WTC11 (cell line): ENCODE results near the gene ARMH2. TPM values are rescaled to one million over a fixed set of nuclear protein-coding genes. Genes with fewer than 3 reads are reported as not detected.

Source experiments
- ATAC-seq: fragments of 200-7000 bp; cut with Tn5 transposase; 2 replicates; pipeline ENCODE4 v1.10.0; 2021; ENCODE audit warnings: mild to moderate bottlenecking, moderate library complexity
- CTCF ChIA-PET: fragments of 300-600 bp; sonication (Branson Sonifier 250); formaldehyde crosslinking; loops from one replicate; lab custom pipeline; 2021; ENCODE audit warnings: antibody characterized with exemption; lab: Charles Lee
- POLR2A ChIA-PET: fragments of 350-600 bp; sonication (Branson Sonifier 250); formaldehyde crosslinking; loops from one replicate; lab custom pipeline; 2021; ENCODE audit warnings: antibody characterized with exemption; lab: Charles Lee
- DNase-seq: peaks from one replicate; pipeline ENCODE4 v3.0.0; 2021; ENCODE audit warnings: low spot score
- H3K27ac Mint-ChIP-seq: 2 replicates; pipeline ENCODE4 v1.8.0; 2021; ENCODE audit warnings: mixed read lengths
- H3K27me3 Mint-ChIP-seq: 2 replicates; pipeline ENCODE4 v1.8.0; 2021; ENCODE audit warnings: low read depth, mild to moderate bottlenecking, moderate library complexity, mixed read lengths
- H3K36me3 Mint-ChIP-seq: 2 replicates; pipeline ENCODE4 v1.8.0; 2021; ENCODE audit warnings: mixed read lengths
- H3K4me1 Mint-ChIP-seq: 2 replicates; pipeline ENCODE4 v1.8.0; 2022; ENCODE audit warnings: mixed read lengths
- H3K4me3 Mint-ChIP-seq: 2 replicates; pipeline ENCODE4 v1.8.0; 2021; ENCODE audit warnings: mild to moderate bottlenecking, moderate library complexity, mixed read lengths
- H3K9me3 Mint-ChIP-seq: 2 replicates; pipeline ENCODE4 v1.8.0; 2021; ENCODE audit warnings: mixed read lengths
- CBFB ChIP-seq: sonication (generic); formaldehyde crosslinking; IDR thresholded peaks from 2 replicates; pipeline ENCODE4 v1.8.1; 2022; ENCODE audit warnings: mild to moderate bottlenecking, low read depth, missing genetic modification reagents
- CREM ChIP-seq: sonication (generic); formaldehyde crosslinking; IDR thresholded peaks from 2 replicates; pipeline ENCODE4 v1.8.1; 2022; ENCODE audit warnings: mild to moderate bottlenecking, missing genetic modification reagents, moderate library complexity
- CTCF ChIP-seq: fragments of 200-600 bp; IDR thresholded peaks from 2 replicates; pipeline ENCODE4 v1.8.0; 2022; ENCODE audit warnings: antibody characterized with exemption
- E2F1 ChIP-seq: sonication (generic); formaldehyde crosslinking; IDR thresholded peaks from 2 replicates; pipeline ENCODE4 v1.8.0; 2022; ENCODE audit warnings: mild to moderate bottlenecking, missing genetic modification reagents
- NFYB ChIP-seq: sonication (generic); formaldehyde crosslinking; conservative IDR thresholded peaks from 2 replicates; pipeline ENCODE4 v1.8.0; 2022; ENCODE audit warnings: low read depth, missing genetic modification reagents
- PRDM15 ChIP-seq: sonication (generic); formaldehyde crosslinking; IDR thresholded peaks from 2 replicates; pipeline ENCODE4 v1.8.0; 2022; ENCODE audit warnings: missing genetic modification reagents
- PRRX2 ChIP-seq: fragments of 250-450 bp; sonication (Bioruptor Pico); IDR thresholded peaks from 2 replicates; pipeline ENCODE4 v1.8.0; 2021; ENCODE audit warnings: mild to moderate bottlenecking
- RORB ChIP-seq: fragments of 250-450 bp; sonication (Bioruptor Pico); IDR thresholded peaks from 2 replicates; pipeline ENCODE4 v1.9.0; 2021; ENCODE audit warnings: mild to moderate bottlenecking
- SMAD3 ChIP-seq: sonication (generic); formaldehyde crosslinking; IDR thresholded peaks from 2 replicates; pipeline ENCODE4 v1.8.0; 2022; ENCODE audit warnings: missing genetic modification reagents, mild to moderate bottlenecking, borderline replicate concordance
- SP1 ChIP-seq: sonication (generic); formaldehyde crosslinking; conservative IDR thresholded peaks from 2 replicates; pipeline ENCODE4 v1.8.1; 2022; ENCODE audit warnings: missing genetic modification reagents
- TEAD4 ChIP-seq: sonication (generic); formaldehyde crosslinking; IDR thresholded peaks from 2 replicates; pipeline ENCODE4 v1.8.0; 2022; ENCODE audit warnings: mild to moderate bottlenecking, missing genetic modification reagents
- ZBTB21 ChIP-seq: sonication (generic); formaldehyde crosslinking; IDR thresholded peaks from 2 replicates; pipeline ENCODE4 v1.8.1; 2023; ENCODE audit warnings: mild to moderate bottlenecking, missing genetic modification reagents, borderline replicate concordance
- ZNF121 ChIP-seq: sonication (generic); formaldehyde crosslinking; IDR thresholded peaks from 2 replicates; pipeline ENCODE4 v1.8.0; 2023; ENCODE audit warnings: missing genetic modification reagents
- ZNF317 ChIP-seq: sonication (generic); formaldehyde crosslinking; IDR thresholded peaks from 2 replicates; pipeline ENCODE4 v1.8.1; 2023; ENCODE audit warnings: low read depth, mild to moderate bottlenecking, moderate library complexity, missing genetic modification reagents, borderline replicate concordance
- ZNF416 ChIP-seq: fragments of 250-450 bp; sonication (Bioruptor Pico); IDR thresholded peaks from 2 replicates; pipeline ENCODE4 v1.9.0; 2021; ENCODE audit warnings: mild to moderate bottlenecking, inconsistent platforms
- ZNF671 ChIP-seq: fragments of 250-450 bp; sonication (Bioruptor Pico); IDR thresholded peaks from 2 replicates; pipeline ENCODE4 v1.8.0; 2021; ENCODE audit warnings: mild to moderate bottlenecking
- total RNA-seq: library from RNA; stranded (reverse); gene quantifications from 3 replicates; pipeline ENCODE4 v1.2.3, GENCODE V29; 2021
- TF ChIP-seq, protein P1 (sequence below): sonication (generic); formaldehyde crosslinking; IDR thresholded peaks from 2 replicates; pipeline ENCODE4 v1.8.1; 2023; ENCODE audit warnings: mild to moderate bottlenecking, moderate library complexity, missing genetic modification reagents
- TF ChIP-seq, protein P2 (sequence below): sonication (generic); formaldehyde crosslinking; conservative IDR thresholded peaks from 2 replicates; pipeline ENCODE4 v1.8.1; 2023; ENCODE audit warnings: mild to moderate bottlenecking, low read depth, missing genetic modification reagents, moderate library complexity

Gene ARMH2
- total RNA-seq, 1 experiment from 2014 or later: not detected

DNA sequence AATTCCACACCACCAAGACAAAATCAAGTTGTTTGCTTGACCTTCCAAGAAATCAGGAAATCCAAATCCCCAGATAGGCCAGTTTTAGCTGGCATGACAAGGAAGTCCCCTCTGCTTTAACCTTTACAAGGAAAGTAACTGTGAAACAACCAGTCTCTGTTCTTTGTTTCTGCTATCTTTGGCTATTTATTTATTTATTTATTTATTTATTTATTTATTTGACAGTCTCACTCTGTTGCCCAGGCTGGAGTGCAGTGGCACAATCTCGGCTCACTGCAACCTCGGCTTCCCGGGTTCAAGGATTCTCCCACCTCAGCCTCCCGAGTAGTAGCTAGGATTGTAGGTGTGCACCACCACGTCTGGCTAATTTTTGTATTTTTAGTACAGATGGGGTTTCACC, 38.5 kb downstream of the ARMH2 start:
- CTCF ChIA-PET: interaction anchor here (1.6 kb wide), 2 partner anchors 176 to 179 kb away, joined by 5 to 6 read pairs; no protein-coding TSS in a partner anchor
- no peak overlapping the region for H3K4me3 Mint-ChIP-seq
- DNase-seq: no peak
- H3K4me1 Mint-ChIP-seq: peaks cover 5% of the 10 kb centered on the region; the same call in 1 of the 2 replicates
- no peak for TF ChIP-seq PRDM15 (CRISPR knock-in tag)
- TF ChIP-seq TEAD4: no peak
- TF ChIP-seq, all 79 proteins: peak for 0
- Mint-ChIP-seq H3K27me3 (no peaks in the 10 kb centered on the region; the same call in 1 of the 2 replicates), H3K9me3 (peaks cover 8% of the 10 kb centered on the region), H3K27ac (no peak overlapping the region), H3K36me3 (no peaks in the 10 kb centered on the region)
- no peak for ATAC-seq
- POLR2A ChIA-PET: no interaction called here

- ATAC-seq: no peak
- ChIA-PET POLR2A (no interaction called here), CTCF (no interaction called here)
- Mint-ChIP-seq H3K4me3 (no peak overlapping the region), H3K36me3 (no peaks in the 10 kb centered on the region), H3K9me3 (peaks cover 7% of the 10 kb centered on the region), H3K27ac (no peak overlapping the region), H3K27me3 (no peaks in the 10 kb centered on the region; the same call in 1 of the 2 replicates), H3K4me1 (peaks cover 5% of the 10 kb centered on the region; the same call in 1 of the 2 replicates)
- no peak for DNase-seq
- no peak for TF ChIP-seq ZNF671
- TF ChIP-seq ZNF416 (CRISPR knock-in tag): no peak
- TF ChIP-seq, protein P1, sequence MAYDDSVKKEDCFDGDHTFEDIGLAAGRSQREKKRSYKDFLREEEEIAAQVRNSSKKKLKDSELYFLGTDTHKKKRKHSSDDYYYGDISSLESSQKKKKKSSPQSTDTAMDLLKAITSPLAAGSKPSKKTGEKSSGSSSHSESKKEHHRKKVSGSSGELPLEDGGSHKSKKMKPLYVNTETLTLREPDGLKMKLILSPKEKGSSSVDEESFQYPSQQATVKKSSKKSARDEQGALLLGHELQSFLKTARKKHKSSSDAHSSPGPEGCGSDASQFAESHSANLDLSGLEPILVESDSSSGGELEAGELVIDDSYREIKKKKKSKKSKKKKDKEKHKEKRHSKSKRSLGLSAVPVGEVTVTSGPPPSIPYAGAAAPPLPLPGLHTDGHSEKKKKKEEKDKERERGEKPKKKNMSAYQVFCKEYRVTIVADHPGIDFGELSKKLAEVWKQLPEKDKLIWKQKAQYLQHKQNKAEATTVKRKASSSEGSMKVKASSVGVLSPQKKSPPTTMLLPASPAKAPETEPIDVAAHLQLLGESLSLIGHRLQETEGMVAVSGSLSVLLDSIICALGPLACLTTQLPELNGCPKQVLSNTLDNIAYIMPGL: no peak
- TF ChIP-seq CREM (CRISPR knock-in tag): no peak
- TF ChIP-seq, protein P2, sequence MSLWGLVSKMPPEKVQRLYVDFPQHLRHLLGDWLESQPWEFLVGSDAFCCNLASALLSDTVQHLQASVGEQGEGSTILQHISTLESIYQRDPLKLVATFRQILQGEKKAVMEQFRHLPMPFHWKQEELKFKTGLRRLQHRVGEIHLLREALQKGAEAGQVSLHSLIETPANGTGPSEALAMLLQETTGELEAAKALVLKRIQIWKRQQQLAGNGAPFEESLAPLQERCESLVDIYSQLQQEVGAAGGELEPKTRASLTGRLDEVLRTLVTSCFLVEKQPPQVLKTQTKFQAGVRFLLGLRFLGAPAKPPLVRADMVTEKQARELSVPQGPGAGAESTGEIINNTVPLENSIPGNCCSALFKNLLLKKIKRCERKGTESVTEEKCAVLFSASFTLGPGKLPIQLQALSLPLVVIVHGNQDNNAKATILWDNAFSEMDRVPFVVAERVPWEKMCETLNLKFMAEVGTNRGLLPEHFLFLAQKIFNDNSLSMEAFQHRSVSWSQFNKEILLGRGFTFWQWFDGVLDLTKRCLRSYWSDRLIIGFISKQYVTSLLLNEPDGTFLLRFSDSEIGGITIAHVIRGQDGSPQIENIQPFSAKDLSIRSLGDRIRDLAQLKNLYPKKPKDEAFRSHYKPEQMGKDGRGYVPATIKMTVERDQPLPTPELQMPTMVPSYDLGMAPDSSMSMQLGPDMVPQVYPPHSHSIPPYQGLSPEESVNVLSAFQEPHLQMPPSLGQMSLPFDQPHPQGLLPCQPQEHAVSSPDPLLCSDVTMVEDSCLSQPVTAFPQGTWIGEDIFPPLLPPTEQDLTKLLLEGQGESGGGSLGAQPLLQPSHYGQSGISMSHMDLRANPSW (CRISPR knock-in tag): no peak
- TF ChIP-seq PRRX2 (CRISPR knock-in tag): no peak
- TF ChIP-seq NFYB (CRISPR knock-in tag): no peak
- no peak for TF ChIP-seq CBFB (CRISPR knock-in tag)
- TF ChIP-seq CTCF: no peak
- no peak for TF ChIP-seq PRDM15 (CRISPR knock-in tag)
- TF ChIP-seq RORB (CRISPR knock-in tag): no peak
- no peak for TF ChIP-seq E2F1
- no peak for TF ChIP-seq SP1 (CRISPR knock-in tag)
- no peak for TF ChIP-seq ZNF317
- TF ChIP-seq ZBTB21 (CRISPR knock-in tag): no peak
- TF ChIP-seq SMAD3: no peak
- no peak for TF ChIP-seq ZNF121 (CRISPR knock-in tag)
Measured at GRCh38 chr6:24759718-24760117, 39.0 kb downstream of the ARMH2 start.
